ENCODE data around the gene TTLL11. TPM values are rescaled to one million over a fixed set of nuclear protein-coding genes. Genes with fewer than 3 reads are reported as not detected.

TTLL11 gene
- total and polyA plus RNA-seq, 2 experiments from 2014 or later: 5.5 to 7.6 TPM

DNA sequence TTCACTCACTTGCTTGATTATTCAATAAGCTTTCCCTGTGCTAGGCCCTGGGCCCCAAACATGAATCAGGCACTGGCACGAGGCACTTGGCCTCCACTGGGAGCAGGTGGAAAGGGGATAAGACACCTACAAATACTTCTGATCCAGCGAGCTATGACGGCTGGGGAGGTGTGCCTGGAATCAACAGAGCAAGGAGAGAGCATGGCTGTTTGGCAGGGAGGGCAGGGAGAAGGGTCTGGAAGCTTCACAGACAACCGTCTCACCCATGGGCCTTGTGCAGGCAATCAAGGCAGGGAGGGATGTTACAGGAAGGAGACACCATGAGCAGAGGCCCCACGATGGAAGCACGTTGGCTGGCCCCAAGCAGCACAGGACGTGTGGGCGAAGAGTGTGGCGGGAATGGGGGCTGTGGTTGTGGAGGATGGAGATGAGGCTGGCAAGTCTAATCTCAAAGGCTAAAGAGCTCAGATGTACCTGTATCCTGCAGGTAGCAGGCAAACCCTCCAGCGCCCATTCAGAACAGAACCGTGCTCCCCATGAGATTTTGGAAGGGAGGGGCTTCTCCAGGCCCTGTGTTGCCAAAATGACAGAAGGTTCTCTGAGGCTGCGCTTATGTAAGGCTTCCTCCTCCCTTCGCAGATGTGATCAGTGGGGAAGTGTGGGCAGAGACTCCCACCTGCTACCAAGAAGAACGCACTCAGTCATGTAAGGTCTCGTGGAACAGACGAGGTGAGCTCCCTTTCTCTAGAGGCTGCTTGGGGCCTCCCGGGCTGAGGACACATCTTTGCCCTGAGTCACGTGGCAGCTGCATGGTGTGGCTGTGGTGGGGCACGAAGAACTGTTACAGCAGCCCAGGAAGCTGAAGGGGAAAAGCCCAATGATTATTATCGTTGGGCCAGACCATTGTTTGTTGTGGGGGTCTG lies 252.0 kb downstream of the TTLL11 start:
- H3K36me3 ChIP-seq (replicated peaks; ENCODE audit: insufficient read depth, low read depth): no peaks in the 10 kb centered on the region
- H4K20me1 ChIP-seq (ENCODE audit: insufficient read depth, poor library complexity, severe bottlenecking): no peaks in the 10 kb centered on the region
- H3K9me3 ChIP-seq (ENCODE audit: low read depth): no peaks in the 10 kb centered on the region
- H3K27me3 ChIP-seq: no peaks in the 10 kb centered on the region
- no peak overlapping the region for H3K27ac ChIP-seq
- H2AFZ ChIP-seq: no peak overlapping the region
- H3K4me3 ChIP-seq: no peak overlapping the region
- no peak for TF ChIP-seq EZH2 (IDR thresholded peaks at IDR 0.05; ENCODE audit: borderline replicate concordance)
- TF ChIP-seq EZH2phosphoT487 (IDR thresholded peaks at IDR 0.05; ENCODE audit: low read depth, severe bottlenecking, unreplicated experiment): no peak
- no peak for TF ChIP-seq CTCF (IDR thresholded peaks at IDR 0.05; ENCODE audit: poor library complexity)
- DNase-seq (ENCODE audit: low spot score): no peak
- 92% methylated on average over 20 of the region's 20 CpGs for WGBS (ENCODE audit: low lambda C conversion rate, missing lambda C conversion rate)
- H3K79me2 ChIP-seq: no peaks in the 10 kb centered on the region
- H3K4me2 ChIP-seq: no peak overlapping the region
- H3K9me2 ChIP-seq (replicated peaks; ENCODE audit: insufficient read depth): no peaks in the 10 kb centered on the region
- H3K4me1 ChIP-seq (ENCODE audit: insufficient read depth): no peaks in the 10 kb centered on the region

GRCh38 chr9:121839726-121840500 lies 253.2 kb downstream of the TTLL11 start:
- Histone ChIP-seq H3K79me2 (no peaks in the 10 kb centered on the region), H3K4me3 (no peak overlapping the region), H3K4me1 (ENCODE audit: insufficient read depth) (no peaks in the 10 kb centered on the region), H3K4me2 (no peak overlapping the region), H3K9me2 (replicated peaks; ENCODE audit: insufficient read depth) (no peaks in the 10 kb centered on the region), H3K9me3 (ENCODE audit: low read depth) (no peaks in the 10 kb centered on the region), H4K20me1 (ENCODE audit: insufficient read depth, poor library complexity, severe bottlenecking) (no peaks in the 10 kb centered on the region), H2AFZ (no peak overlapping the region), H3K36me3 (replicated peaks; ENCODE audit: insufficient read depth, low read depth) (no peaks in the 10 kb centered on the region), H3K27ac (no peak overlapping the region), H3K27me3 (no peaks in the 10 kb centered on the region)
- DNase-seq (ENCODE audit: low spot score): no peak
- TF ChIP-seq EZH2phosphoT487 (IDR thresholded peaks at IDR 0.05; ENCODE audit: low read depth, severe bottlenecking, unreplicated experiment) (no peak), CTCF (IDR thresholded peaks at IDR 0.05; ENCODE audit: poor library complexity) (no peak), EZH2 (IDR thresholded peaks at IDR 0.05; ENCODE audit: borderline replicate concordance) (no peak)
- 86% methylated on average over 16 of the region's 16 CpGs for WGBS (ENCODE audit: low lambda C conversion rate, missing lambda C conversion rate)

GRCh38 chr9:121838746-121839669 lies 254.1 kb downstream of the TTLL11 start:
- H3K9me2 ChIP-seq (replicated peaks; ENCODE audit: insufficient read depth): no peaks in the 10 kb centered on the region
- H3K4me1 ChIP-seq (ENCODE audit: insufficient read depth): no peaks in the 10 kb centered on the region
- H3K4me2 ChIP-seq: no peak overlapping the region
- no peak for DNase-seq (ENCODE audit: low spot score)
- no peak overlapping the region for H2AFZ ChIP-seq
- no peaks in the 10 kb centered on the region for H3K36me3 ChIP-seq (replicated peaks; ENCODE audit: insufficient read depth, low read depth)
- no peak for TF ChIP-seq EZH2 (IDR thresholded peaks at IDR 0.05; ENCODE audit: borderline replicate concordance)
- no peak for TF ChIP-seq CTCF (IDR thresholded peaks at IDR 0.05; ENCODE audit: poor library complexity)
- TF ChIP-seq EZH2phosphoT487 (IDR thresholded peaks at IDR 0.05; ENCODE audit: low read depth, severe bottlenecking, unreplicated experiment): no peak
- H3K27ac ChIP-seq: no peak overlapping the region
- H3K27me3 ChIP-seq: no peaks in the 10 kb centered on the region
- no peaks in the 10 kb centered on the region for H4K20me1 ChIP-seq (ENCODE audit: insufficient read depth, poor library complexity, severe bottlenecking)
- WGBS (ENCODE audit: low lambda C conversion rate, missing lambda C conversion rate): 85% methylated on average over 23 of the region's 23 CpGs
- H3K9me3 ChIP-seq (ENCODE audit: low read depth): no peaks in the 10 kb centered on the region
- H3K4me3 ChIP-seq: no peak overlapping the region
- H3K79me2 ChIP-seq: no peaks in the 10 kb centered on the region

Data from hepatocyte (in vitro differentiated cells).